Measurements from ENCODE around the gene VCP. TPM values are rescaled to one million over a fixed set of nuclear protein-coding genes. Genes with fewer than 3 reads are reported as not detected.

VCP gene
- total and polyA plus RNA-seq, 9 of the 15 experiments (the other 6 are each of a cell fraction or from before 2014, with no cell fraction given): 7.1 to 257 (median 199) TPM

GRCh38 chr9:35070823-35071813 lies 1.3 kb downstream of the VCP start (continued):
- TF ChIP-seq, protein P1, sequence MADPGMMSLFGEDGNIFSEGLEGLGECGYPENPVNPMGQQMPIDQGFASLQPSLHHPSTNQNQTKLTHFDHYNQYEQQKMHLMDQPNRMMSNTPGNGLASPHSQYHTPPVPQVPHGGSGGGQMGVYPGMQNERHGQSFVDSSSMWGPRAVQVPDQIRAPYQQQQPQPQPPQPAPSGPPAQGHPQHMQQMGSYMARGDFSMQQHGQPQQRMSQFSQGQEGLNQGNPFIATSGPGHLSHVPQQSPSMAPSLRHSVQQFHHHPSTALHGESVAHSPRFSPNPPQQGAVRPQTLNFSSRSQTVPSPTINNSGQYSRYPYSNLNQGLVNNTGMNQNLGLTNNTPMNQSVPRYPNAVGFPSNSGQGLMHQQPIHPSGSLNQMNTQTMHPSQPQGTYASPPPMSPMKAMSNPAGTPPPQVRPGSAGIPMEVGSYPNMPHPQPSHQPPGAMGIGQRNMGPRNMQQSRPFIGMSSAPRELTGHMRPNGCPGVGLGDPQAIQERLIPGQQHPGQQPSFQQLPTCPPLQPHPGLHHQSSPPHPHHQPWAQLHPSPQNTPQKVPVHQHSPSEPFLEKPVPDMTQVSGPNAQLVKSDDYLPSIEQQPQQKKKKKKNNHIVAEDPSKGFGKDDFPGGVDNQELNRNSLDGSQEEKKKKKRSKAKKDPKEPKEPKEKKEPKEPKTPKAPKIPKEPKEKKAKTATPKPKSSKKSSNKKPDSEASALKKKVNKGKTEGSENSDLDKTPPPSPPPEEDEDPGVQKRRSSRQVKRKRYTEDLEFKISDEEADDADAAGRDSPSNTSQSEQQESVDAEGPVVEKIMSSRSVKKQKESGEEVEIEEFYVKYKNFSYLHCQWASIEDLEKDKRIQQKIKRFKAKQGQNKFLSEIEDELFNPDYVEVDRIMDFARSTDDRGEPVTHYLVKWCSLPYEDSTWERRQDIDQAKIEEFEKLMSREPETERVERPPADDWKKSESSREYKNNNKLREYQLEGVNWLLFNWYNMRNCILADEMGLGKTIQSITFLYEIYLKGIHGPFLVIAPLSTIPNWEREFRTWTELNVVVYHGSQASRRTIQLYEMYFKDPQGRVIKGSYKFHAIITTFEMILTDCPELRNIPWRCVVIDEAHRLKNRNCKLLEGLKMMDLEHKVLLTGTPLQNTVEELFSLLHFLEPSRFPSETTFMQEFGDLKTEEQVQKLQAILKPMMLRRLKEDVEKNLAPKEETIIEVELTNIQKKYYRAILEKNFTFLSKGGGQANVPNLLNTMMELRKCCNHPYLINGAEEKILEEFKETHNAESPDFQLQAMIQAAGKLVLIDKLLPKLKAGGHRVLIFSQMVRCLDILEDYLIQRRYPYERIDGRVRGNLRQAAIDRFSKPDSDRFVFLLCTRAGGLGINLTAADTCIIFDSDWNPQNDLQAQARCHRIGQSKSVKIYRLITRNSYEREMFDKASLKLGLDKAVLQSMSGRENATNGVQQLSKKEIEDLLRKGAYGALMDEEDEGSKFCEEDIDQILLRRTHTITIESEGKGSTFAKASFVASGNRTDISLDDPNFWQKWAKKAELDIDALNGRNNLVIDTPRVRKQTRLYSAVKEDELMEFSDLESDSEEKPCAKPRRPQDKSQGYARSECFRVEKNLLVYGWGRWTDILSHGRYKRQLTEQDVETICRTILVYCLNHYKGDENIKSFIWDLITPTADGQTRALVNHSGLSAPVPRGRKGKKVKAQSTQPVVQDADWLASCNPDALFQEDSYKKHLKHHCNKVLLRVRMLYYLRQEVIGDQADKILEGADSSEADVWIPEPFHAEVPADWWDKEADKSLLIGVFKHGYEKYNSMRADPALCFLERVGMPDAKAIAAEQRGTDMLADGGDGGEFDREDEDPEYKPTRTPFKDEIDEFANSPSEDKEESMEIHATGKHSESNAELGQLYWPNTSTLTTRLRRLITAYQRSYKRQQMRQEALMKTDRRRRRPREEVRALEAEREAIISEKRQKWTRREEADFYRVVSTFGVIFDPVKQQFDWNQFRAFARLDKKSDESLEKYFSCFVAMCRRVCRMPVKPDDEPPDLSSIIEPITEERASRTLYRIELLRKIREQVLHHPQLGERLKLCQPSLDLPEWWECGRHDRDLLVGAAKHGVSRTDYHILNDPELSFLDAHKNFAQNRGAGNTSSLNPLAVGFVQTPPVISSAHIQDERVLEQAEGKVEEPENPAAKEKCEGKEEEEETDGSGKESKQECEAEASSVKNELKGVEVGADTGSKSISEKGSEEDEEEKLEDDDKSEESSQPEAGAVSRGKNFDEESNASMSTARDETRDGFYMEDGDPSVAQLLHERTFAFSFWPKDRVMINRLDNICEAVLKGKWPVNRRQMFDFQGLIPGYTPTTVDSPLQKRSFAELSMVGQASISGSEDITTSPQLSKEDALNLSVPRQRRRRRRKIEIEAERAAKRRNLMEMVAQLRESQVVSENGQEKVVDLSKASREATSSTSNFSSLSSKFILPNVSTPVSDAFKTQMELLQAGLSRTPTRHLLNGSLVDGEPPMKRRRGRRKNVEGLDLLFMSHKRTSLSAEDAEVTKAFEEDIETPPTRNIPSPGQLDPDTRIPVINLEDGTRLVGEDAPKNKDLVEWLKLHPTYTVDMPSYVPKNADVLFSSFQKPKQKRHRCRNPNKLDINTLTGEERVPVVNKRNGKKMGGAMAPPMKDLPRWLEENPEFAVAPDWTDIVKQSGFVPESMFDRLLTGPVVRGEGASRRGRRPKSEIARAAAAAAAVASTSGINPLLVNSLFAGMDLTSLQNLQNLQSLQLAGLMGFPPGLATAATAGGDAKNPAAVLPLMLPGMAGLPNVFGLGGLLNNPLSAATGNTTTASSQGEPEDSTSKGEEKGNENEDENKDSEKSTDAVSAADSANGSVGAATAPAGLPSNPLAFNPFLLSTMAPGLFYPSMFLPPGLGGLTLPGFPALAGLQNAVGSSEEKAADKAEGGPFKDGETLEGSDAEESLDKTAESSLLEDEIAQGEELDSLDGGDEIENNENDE (IDR thresholded peaks at IDR 0.05; ENCODE audit: low read depth, low read length): no peak
- TF ChIP-seq ZSCAN32 (CRISPR knock-in tag; IDR thresholded peaks at IDR 0.05): no peak

All from K562 (cell line).